Left ventricle myocardium inferior (tissue), 1 donor: ENCODE measurements around the gene PDE6B. TPM values are rescaled to one million over a fixed set of nuclear protein-coding genes. Genes with fewer than 3 reads are reported as not detected.
A peak's percentile ranks its signal among the peaks of the same experiment; 100 is the strongest.

Experiments used
- DNase-seq: peaks from one replicate; pipeline ENCODE4 v3.0.0-alpha.2; 2020
- H3K27ac ChIP-seq: fragments of 200-600 bp; replicated peaks from 2 replicates; pipeline ENCODE4 v1.8.0; 2021
- H3K27me3 ChIP-seq: fragments of 200-600 bp; 2 replicates; pipeline ENCODE4 v1.8.0; 2021; ENCODE audit warnings: low read depth
- H3K36me3 ChIP-seq: fragments of 200-600 bp; 2 replicates; pipeline ENCODE4 v1.8.0; 2021
- H3K4me1 ChIP-seq: fragments of 200-600 bp; 2 replicates; pipeline ENCODE4 v1.8.0; 2021
- H3K4me3 ChIP-seq: fragments of 200-600 bp; 2 replicates; pipeline ENCODE4 v1.8.0; 2021; ENCODE audit warnings: mild to moderate bottlenecking, moderate library complexity
- H3K9me3 ChIP-seq: fragments of 200-600 bp; replicated peaks from 2 replicates; pipeline ENCODE4 v1.8.0; 2021
- CTCF ChIP-seq: fragments of 200-600 bp; IDR thresholded peaks from 2 replicates; pipeline ENCODE4 v1.8.0; 2021; ENCODE audit warnings: antibody characterized with exemption, mild to moderate bottlenecking, borderline replicate concordance
- intact Hi-C: fragments of 100-400 bp; cut with micrococcal nuclease; formaldehyde crosslinking; loops from one replicate; pipeline ENCODE4 v1.11.0; 2022
- total RNA-seq: library from RNA; stranded (reverse); fragmentation: NEBNext Ultra II Directional; extraction: Animal tissue kit (Norgen Biotek cat#: 25700); gene quantifications from one replicate; pipeline ENCODE4 v1.2.1, GENCODE V29; 2021
- donor health status: DM: no; HTN: yes; CAD: no; lungs with severe emphysema.

The PDE6B gene
- total RNA-seq, 1 donor from 2014 or later: 2.7 TPM

GRCh38 chr4:649751-650310 lies 24.5 kb downstream of the PDE6B start:
- H3K27me3 ChIP-seq: peaks cover 90% of the 10 kb centered on the region
- no peak overlapping the region for H3K27ac ChIP-seq
- H3K4me3 ChIP-seq: no peak overlapping the region
- TF ChIP-seq CTCF: no peak
- peaks cover 4% of the 10 kb centered on the region for H3K4me1 ChIP-seq
- intact Hi-C loops: no loop called here
- H3K36me3 ChIP-seq: no peaks in the 10 kb centered on the region
- DNase-seq: no peak
- H3K9me3 ChIP-seq: no peaks in the 10 kb centered on the region

- no peak for TF ChIP-seq CTCF
- no peak overlapping the region for H3K27ac ChIP-seq
- H3K4me1 ChIP-seq: peaks cover 4% of the 10 kb centered on the region
- intact Hi-C loops: no loop called here
- DNase-seq: no peak
- H3K4me3 ChIP-seq: peak overlapping the region; percentile 34
- no peaks in the 10 kb centered on the region for H3K36me3 ChIP-seq
- peaks cover 96% of the 10 kb centered on the region for H3K27me3 ChIP-seq
- H3K9me3 ChIP-seq: no peaks in the 10 kb centered on the region
These were observed 25.1 kb downstream of the PDE6B start for GRCh38 chr4:650461-650860.

- Histone ChIP-seq H3K9me3 (no peaks in the 10 kb centered on the region), H3K4me1 (peaks cover 4% of the 10 kb centered on the region), H3K27ac (no peak overlapping the region), H3K27me3 (peaks cover 97% of the 10 kb centered on the region), H3K4me3 (peak overlapping the region; percentile 34), H3K36me3 (no peaks in the 10 kb centered on the region)
- no peak for TF ChIP-seq CTCF
- DNase-seq: no peak
- intact Hi-C loops: no loop called here
These were observed 25.8 kb downstream of the PDE6B start for GRCh38 chr4:650951-651883.

- Histone ChIP-seq H3K36me3 (no peaks in the 10 kb centered on the region), H3K4me1 (peaks cover 4% of the 10 kb centered on the region), H3K27ac (no peak overlapping the region), H3K27me3 (peaks cover 93% of the 10 kb centered on the region), H3K4me3 (no peak overlapping the region), H3K9me3 (no peaks in the 10 kb centered on the region)
- intact Hi-C loops: no loop called here
- no peak for DNase-seq
- TF ChIP-seq CTCF: no peak
These were observed 26.7 kb downstream of the PDE6B start for GRCh38 chr4:651884-652642.

GRCh38 chr4:653080-653821 lies 27.9 kb downstream of the PDE6B start:
- DNase-seq: no peak
- peaks cover 82% of the 10 kb centered on the region for H3K27me3 ChIP-seq
- H3K4me3 ChIP-seq: no peak overlapping the region
- H3K4me1 ChIP-seq: peaks cover 4% of the 10 kb centered on the region
- no peak for TF ChIP-seq CTCF
- no peaks in the 10 kb centered on the region for H3K9me3 ChIP-seq
- H3K36me3 ChIP-seq: no peaks in the 10 kb centered on the region
- intact Hi-C loops: no loop called here
- H3K27ac ChIP-seq: no peak overlapping the region
